GM19238 (cell line): ENCODE data around the gene RSU1.

Source experiments
- DNase-seq: peaks from one replicate; pipeline ENCODE4 v3.0.0; 2011; ENCODE audit warnings: low spot score; ENCODE audit not compliant: insufficient read length

The RSU1 gene

DNA sequence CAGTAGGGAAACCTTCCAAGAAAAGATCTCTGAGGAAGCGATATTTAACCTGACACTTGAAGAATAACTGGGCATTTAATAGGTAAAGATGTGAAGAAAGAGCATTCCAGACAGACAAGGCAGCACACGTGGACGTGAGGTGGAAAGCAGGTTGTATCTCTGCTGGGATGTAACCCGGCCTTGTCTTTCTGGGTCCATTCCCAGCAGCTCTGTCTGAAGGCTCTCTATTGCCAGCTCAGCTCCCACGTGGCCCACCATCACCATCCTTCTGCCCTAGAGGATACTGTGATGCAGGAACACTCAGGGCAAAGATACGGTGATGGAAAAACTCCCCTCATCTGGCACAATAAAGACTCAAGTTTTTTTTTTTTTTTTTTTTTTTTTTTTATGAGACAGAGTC lies 137.7 kb downstream of the RSU1 start:
- no peak for DNase-seq

DNA sequence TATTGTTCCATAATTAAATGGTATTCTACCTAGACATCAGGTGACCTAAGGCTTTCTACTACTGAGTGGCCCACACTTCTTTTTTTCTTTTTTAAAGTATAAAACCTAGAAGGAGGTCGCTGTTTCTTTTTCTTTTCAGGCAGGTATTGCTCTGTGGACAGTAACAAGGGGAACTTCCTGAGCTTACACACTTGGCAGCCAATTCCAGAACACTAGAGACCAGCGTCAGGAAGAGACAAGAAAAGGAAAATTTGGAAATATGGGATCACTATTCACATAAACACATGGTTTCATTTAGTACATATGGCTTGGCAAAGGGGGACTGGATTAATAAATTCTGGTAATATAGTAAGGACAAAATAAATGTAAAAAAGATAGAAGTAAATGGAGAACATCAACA lies 141.9 kb downstream of the RSU1 start:
- no peak for DNase-seq

DNA sequence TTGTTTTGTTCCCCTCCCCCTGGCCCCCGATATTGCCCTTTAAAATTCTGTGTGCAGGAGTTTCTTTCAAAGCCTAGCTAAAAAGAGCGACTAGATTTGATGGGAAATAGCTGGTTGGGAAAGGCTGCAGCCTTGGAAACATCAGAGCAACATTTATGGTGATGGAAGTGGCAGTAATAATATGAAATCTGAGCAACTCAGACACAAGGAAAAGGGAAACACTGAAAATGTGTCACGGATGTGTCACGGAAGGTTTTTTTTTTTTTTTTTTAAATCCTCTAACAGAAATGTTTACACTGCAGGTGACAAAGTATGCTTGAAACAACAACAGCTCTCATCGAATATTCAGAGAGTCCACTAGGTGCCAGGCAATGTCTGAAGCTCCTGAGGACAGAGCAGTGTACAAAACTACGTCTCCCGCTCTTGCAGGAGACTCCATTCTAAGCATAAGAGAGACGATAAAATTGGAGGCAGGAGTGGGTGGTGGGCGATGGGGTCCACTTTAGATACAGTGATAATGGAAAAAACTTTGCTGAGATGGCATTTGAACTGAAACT lies 143.0 kb downstream of the RSU1 start:
- no peak for DNase-seq

DNA sequence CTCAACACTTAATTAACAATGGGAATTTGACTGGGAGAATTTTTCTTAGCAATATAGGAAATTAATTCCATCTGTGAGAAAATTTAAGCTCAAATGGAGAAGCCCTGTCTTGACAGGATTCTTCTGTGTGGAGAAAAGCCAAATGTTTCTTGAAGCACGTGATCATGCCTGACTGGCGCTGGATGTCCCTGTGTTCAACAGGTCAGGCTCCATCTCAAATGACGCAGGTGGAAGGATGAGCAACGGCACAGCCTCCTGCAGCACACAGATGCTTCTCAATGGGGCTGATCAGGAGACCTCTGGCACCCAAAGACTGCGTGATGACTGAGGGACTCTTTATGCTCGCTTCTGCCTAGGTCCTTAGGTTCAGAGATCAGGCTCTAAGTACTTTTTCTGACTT lies 143.8 kb downstream of the RSU1 start:
- DNase-seq, result no peak

DNA sequence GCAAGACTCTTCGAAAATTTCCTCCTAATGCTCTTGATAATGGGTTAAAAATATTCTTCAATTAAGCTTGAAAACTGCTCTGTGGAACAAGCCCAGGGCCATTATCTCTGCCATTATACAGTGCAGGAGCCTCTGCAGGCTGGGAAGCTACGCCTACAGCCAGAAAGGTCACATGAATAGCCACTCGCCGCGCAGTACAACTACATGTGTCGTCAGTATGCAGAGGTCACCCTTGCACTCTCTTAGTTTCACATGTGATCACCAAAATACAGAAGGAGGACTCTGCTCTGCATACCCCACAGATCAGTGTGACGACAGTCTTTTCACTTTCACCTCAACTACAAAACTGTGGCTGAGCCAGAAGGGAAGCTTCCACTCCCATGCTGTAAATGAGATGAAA lies 153.8 kb downstream of the RSU1 start:
- no peak for DNase-seq

DNA sequence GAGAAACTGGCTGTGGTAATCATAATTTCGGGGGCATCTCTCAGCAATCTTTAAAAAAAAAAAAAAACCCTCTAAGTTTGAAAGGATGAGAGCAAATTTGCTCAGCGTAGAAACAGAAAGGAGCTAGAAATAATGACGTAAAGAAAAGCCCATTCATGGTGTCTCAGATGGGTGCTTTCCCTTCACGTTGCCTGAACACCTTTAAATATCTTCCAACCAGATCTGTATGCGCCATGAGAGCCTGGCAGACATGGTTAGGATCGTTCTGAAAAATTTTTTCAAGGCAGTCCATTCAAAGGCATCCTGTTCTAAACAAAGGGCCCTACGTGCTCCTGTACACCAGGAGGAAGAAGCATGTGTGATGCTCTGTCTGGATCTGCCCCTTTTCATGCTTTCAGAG lies 154.3 kb downstream of the RSU1 start:
- DNase-seq, result no peak

DNA sequence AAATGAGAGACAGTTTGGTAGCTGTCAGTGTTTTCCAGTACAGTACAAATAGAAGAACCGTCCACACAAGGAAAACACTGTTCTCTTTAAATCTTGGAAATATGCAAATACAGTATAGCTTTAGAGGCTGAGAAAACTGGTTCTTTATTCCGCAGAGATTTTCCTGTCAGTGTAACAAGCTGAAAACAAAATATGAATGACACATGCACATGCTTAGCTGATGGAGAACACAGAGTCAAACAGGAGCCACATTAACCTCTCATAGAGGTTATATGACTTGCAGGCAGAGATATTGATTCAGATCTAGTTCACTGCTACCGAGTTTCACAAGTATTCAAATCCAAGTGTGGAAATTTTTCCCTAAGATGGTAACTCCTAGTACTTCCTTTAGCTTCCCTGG lies 160.3 kb downstream of the RSU1 start:
- DNase-seq, result no peak

DNA sequence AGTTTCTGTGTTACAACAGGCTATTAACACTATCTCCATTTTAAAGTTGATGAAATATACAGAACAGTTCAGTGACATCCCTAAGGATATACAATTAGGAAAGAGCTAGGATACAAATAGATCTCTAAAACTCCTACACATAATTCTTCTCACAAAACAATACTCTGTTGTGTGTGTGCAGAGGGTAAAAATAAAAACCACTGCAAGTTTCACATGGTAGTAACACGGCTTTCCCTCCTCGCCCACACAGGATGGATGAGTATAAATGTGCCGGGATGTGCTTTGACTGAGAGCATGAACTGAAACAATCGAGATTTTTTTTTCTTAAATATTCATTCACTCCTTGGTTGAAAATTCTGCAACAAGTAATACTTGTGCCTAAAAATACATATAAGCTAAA lies 164.0 kb downstream of the RSU1 start:
- no peak for DNase-seq

DNA sequence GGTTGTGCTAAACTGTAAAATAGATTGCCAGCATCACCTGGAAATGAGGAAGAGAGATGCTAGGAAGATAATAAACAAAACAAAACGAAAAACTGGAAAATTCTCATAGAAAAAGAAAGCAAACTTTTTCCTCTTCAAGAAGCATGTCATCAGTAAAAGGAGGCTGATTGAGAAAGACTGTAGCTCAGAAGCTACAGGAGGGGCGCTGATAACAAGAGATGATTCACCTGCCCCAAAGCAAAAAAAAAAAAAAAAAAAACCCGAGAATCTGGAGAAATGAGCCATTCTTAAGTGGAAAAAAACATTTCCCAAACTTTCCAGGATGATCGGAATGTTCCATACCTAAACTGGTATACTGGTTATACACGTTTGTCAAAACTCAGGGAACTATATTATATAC lies 165.1 kb downstream of the RSU1 start:
- DNase-seq, result no peak

DNA sequence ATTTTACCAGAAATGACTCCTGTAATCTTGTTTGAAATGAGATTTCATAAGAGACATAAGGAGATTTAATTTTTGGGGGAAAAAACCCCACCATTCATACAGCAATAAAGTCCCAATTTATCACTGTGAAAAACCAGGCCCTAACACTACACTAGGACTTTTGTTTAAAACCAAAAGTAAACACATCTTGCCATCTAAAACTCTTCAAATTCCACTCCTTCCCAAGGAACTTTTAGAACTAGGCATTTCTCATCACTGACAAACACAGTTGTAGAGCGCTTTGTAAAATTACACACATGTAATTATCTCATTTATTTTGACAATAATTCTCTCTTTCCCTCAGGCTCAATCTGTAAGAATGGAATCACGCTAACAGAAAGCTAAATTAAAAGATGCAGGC lies 167.5 kb downstream of the RSU1 start:
- DNase-seq, result no peak

DNA sequence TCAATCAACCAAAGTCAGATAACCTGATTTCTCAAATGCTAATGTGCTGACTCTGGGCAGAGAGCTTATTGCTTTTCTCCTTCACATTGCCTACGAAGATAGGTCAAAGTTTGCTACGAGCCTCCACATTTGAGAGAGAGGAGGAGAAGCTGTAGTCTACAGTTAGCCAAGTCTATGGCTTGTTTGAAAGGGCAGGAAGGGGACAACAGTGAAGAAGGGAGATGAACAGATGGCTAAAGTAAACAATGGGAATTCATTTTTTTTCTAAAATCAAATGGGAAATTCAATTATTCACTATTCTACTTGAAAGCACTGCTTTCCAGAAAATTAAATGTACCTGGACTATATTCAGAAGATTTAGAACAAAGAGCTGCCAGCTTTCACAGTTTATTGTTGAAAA lies 168.9 kb downstream of the RSU1 start:
- no peak for DNase-seq

DNA sequence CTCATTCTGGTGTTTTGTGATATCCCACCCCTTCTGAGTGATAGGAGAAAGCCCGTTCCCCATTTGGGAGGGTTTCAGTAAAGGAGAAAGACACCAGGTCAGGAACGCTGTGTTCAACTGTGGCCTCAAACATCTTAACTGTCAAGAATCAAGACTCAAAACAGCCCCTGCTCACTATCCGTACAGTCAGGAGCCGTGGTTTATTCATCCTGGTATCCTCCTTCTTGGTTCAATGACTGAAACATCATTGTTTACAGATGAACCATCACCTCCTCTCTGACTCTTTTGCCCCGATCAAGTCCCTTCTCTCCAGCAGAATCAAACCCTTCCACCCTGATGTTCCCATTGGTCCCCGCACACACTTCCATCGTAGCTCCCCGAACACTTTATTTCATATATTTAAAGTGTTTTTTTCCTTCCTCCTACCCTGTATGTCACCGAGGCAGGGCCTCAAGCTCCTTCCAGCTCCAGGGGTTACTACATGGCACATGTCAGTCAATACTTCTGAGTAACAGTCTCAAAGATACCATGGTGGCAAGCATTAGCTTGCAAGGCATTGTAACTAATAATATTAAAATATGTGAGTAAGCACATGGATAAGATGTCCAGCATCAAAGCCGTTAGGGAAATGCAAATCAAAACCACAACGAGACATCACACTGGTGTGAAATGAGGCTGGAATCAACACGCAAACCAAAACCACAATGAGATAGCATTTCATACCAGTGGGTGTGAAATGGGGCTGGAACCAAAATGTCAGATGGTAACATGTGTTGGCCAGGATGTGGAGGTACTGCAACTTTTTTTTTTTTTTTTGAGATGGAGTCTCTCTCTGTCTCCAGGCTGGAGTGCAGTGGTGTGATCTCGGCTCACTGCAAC lies 170.8 kb downstream of the RSU1 start:
- DNase-seq, result no peak

DNA sequence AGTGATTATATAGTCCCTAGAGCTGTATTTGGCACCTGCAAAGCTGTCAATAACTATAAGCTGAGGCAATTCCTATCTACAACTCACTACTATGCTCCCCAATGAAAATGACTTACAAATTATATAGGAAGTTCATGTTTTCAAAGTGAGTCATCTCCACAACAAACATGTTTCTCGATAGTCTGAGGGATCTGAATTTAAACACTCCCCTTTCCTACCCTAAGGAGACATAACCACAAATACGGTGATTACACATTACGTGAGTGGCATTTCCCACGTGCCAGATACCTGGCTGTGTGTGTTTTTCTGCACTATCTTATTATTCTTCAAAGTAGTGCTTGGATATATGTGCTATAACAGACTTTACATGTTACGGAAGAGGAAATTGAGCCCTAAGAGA lies 173.1 kb downstream of the RSU1 start:
- DNase-seq, result no peak

DNA sequence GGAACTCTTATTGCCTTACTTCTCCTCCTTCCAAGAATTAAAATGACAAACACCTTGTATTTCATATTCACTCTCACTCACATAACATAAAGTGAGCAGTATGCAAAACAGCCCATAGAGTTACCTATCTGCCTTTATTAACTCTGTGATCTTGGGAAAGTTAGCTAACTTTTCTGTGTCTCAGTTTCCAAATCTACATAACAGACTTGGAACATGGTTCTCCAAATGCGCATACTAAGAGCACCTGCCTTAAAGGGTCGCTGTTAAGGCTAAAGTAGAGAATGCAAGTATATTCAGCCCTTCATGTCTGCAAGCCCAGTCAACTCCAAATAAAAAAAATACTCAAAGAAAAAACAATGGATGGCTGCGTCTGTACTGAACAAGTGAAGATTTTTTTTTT lies 173.7 kb downstream of the RSU1 start:
- DNase-seq, result no peak

DNA sequence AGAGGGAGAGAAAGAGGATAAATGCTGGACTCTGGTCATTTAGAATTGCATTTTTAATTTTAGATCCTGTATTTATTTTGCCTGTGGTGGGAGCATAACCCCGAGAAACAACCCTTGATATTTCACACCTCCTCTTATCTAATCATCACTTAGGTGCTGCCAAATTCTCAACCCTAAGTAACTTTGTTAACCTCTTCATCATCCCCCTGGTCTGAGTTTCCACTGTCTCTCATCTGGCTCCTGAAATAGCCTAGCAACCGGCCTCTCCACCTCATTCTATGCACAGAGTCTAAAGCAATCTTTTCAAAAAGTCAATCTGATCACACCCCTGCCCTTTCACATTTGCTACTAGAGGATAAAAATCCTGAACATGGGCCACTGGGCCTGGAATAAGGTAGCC lies 177.1 kb downstream of the RSU1 start:
- DNase-seq, result no peak

DNA sequence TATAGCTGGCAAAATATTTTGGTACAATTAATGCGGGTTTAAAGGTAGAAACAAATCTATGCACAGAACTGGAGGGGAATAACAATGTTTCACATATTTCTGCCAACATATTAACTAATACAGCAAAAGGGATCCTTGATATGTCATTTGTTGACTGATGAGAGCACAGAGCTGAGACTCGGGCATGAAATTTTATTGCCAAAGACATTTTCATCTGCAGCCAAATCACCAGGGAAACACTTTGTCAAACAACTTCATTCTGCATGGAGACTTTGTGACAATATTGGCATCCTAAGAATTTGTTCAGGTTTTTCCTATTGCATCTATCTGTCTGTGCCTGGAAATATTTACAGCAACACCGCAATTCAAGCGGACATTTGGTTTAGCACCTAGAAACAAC lies 177.8 kb downstream of the RSU1 start:
- no peak for DNase-seq

DNA sequence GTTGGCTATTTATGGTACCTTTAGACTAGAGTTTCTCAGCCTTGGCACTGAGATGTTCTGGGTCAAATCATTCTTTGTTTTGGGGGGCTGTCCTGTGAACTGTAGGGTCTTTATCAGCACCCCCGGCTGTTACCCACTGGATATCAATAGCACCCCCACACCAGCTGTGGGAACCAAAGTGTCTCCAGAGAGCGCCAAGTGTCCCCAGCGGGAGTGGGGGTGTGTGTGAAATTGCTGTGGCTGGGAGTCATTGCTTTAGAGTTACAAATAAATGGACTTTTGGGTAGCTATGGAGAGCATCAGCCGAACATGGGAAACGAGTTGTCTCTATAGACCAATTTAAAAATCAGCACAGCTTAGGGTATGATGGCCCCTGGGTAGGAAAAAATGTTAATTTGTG lies 184.2 kb downstream of the RSU1 start:
- no peak for DNase-seq

DNA sequence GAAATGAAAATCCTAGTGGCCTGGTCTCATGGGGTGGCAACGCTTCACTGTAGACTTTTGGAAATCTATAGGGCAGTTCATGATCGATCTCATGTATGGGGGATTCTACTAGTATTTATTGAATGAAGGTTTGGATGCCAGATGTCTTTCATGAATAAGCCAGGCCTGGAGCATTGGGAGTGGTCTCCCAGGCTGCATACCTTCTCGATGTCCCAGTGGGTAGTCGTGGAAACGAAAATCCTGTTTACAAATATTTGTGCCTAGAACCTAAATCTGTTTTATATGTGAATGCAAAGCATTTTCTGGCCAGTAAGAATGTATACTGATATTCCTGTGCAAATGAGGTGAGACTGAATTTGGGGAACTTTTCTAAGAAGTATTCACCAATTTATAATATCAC lies 190.5 kb downstream of the RSU1 start:
- no peak for DNase-seq

DNA sequence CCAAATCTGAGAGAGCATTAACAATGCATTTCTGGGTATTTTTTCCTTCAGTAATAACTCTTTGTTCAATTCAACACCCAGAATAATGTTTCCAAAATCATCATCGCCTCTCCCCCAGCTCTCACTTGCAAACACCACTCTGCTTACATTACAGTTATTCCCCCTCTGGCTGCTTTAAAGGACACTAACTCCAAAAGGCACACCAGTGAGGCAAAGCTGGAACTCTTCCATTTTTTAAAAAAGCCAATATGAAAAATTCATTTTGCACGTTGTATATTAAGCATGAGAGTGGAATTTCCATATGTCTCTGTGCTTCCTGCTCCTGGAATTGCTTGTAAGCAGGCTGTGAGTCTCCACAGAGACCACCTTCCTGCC lies 204.3 kb downstream of the RSU1 start:
- DNase-seq, result no peak

DNA sequence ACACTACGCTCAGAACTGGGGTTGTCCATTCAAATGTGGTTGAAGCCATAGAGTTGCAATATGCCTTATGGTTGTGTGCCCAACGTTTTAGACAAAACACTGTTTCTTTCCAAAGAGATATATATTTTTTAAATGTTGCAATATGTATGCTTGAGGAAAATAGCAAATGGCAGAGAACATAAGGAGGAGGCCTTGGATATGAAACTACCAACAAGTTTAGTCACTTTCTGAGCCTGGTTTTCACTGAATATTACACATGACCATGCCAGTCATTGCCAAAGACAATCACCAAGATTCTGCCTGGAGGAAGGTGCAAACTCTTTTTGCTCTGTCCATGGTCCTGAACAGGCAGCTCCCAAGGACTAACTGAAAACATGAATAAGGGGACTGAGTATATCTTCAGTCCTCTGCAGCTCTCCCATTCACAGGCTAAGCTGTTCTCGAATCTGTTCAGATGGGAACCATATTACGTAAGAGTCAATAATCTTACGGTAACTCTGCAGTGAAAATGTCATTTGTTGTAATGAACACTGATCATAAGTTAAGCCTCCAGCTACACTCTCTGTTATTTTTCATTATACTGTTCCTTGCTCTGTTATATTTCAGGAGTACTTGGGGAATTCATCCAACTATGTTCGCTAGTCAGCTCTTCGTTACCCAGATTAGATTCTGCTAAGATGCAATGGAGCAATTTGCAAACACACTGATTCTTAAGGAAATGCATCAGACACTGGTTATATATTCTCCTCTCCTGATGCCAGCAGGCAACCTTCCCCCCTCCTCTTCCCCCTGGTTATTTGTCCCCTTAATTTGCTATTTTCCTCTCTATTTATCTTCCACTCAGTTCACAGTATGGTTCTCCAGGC lies 204.9 kb downstream of the RSU1 start:
- peak; percentile 9 for DNase-seq

DNA sequence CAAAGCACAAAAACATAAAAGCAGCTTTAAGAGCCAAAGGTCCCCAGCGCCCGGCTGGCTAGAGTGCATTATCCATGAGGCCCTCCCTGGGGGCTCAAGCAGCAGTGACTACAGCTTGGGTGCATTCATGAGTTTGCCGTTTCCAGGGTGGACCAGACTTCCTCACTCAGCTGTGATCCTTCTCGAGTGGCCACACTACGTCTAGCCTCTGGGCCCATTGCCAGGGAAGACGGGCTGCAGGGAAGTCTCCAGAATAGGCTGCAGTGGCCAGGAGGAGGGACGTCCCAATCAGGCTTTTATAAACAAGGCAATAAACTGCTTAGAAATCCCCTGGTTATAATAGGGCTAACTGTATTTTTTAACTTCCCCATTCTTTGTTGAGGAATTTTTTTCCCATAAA lies 206.2 kb downstream of the RSU1 start:
- no peak for DNase-seq

DNA sequence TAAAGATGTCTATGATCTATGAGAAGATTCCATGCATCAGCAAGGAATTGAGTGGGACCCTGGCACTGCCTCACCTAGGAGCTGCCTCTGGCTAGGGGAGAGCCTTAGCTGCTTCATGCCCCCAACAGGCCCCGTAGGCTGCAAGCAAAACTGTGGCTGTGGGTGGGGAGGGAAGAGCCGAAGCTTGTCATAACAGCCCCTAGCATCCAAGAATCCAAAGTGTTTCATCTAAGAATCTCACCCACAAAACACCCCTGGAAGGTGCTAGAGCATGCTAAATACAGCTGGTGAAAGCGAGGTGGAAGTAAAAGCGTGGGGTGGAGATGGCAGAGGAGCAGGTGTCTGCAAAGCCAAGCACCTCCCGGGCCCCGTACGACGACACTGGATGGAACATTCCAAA lies 208.0 kb downstream of the RSU1 start:
- no peak for DNase-seq
